Measurements from ENCODE around the gene ANKFY1. TPM values are rescaled to one million over a fixed set of nuclear protein-coding genes. Genes with fewer than 3 reads are reported as not detected.

The ANKFY1 gene
- total RNA-seq, 1 donor, result 44.9 TPM

DNA sequence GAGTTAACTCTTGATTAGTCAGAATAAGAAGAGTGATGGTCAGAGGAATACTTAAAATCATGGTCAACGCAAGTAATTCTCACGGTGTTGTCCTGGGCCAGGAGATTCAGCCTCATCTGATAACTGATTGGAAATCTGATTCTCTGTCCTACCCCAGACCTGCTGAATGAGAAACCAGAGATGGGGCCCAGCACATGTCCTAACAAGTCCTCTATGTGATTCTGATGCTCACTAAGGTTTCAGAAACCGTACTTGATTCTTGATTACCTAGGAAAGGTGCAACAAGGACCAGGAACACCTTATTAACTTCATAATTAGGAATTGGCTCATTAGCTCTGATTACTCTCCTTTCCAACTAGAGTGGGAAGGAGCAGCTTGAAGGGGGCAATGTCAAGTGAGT, 44.5 kb downstream of the ANKFY1 start:
- Histone ChIP-seq H4K20me1 (ENCODE audit: insufficient read depth, low read length) (no peaks in the 10 kb centered on the region), H2AFZ (ENCODE audit: low read length) (no peak overlapping the region), H3K4me3 (ENCODE audit: insufficient read depth, low read length) (no peak overlapping the region), H3K9me3 (ENCODE audit: low read depth, low read length) (no peaks in the 10 kb centered on the region), H3K27me3 (ENCODE audit: insufficient read depth, low read length) (no peaks in the 10 kb centered on the region), H3K4me2 (ENCODE audit: insufficient read depth, low read length) (no peak overlapping the region), H3K4me1 (ENCODE audit: insufficient read depth, low read length) (peaks cover 13% of the 10 kb centered on the region), H3K79me2 (ENCODE audit: insufficient read depth, low read length) (no peaks in the 10 kb centered on the region), H3K27ac (ENCODE audit: low read depth, low read length) (no peak overlapping the region), H3K36me3 (ENCODE audit: insufficient read depth, low read length) (peaks cover 10% of the 10 kb centered on the region)
- TF ChIP-seq CTCF (IDR thresholded peaks at IDR 0.05; ENCODE audit: extremely low read depth, low read depth, low read length), result no peak
- no peak for DNase-seq (ENCODE audit: insufficient read length, low spot score, missing footprints)

- Histone ChIP-seq H3K4me1 (ENCODE audit: insufficient read depth, low read length) (peaks cover 10% of the 10 kb centered on the region), H3K27ac (ENCODE audit: low read depth, low read length) (no peak overlapping the region), H3K9me3 (ENCODE audit: low read depth, low read length) (no peaks in the 10 kb centered on the region), H3K36me3 (ENCODE audit: insufficient read depth, low read length) (peaks cover 8% of the 10 kb centered on the region), H4K20me1 (ENCODE audit: insufficient read depth, low read length) (no peaks in the 10 kb centered on the region), H3K4me2 (ENCODE audit: insufficient read depth, low read length) (no peak overlapping the region), H3K27me3 (ENCODE audit: insufficient read depth, low read length) (no peaks in the 10 kb centered on the region), H3K79me2 (ENCODE audit: insufficient read depth, low read length) (peaks cover 12% of the 10 kb centered on the region), H2AFZ (ENCODE audit: low read length) (no peak overlapping the region), H3K4me3 (ENCODE audit: insufficient read depth, low read length) (no peak overlapping the region)
- no peak for TF ChIP-seq CTCF (IDR thresholded peaks at IDR 0.05; ENCODE audit: extremely low read depth, low read depth, low read length)
- no peak for DNase-seq (ENCODE audit: insufficient read length, low spot score, missing footprints)
These were observed 47.8 kb downstream of the ANKFY1 start for GRCh38 chr17:4215882-4216570.

DNA sequence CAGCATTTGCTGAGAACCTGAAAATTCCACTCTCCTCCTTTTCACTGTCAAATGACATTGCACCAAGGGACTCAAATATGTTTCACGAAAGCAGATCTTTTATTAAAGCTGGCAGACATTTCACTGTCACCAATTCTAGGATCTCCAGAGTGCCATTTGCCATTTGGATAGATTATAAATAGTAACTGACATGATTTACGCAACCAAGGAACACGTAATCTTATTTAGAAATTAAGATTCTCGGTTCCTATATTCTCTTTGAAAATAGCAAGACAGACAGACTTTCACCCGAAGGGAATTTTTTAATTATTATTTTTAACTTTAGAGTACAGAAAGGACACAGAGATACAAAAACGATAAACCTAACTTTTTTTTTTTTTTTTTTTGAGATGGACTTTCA, 49.6 kb downstream of the ANKFY1 start:
- no peaks in the 10 kb centered on the region for H3K9me3 ChIP-seq (ENCODE audit: low read depth, low read length)
- H3K36me3 ChIP-seq (ENCODE audit: insufficient read depth, low read length), result peaks cover 13% of the 10 kb centered on the region
- peaks cover 17% of the 10 kb centered on the region for H3K79me2 ChIP-seq (ENCODE audit: insufficient read depth, low read length)
- H3K4me3 ChIP-seq (ENCODE audit: insufficient read depth, low read length), result no peak overlapping the region
- H3K27me3 ChIP-seq (ENCODE audit: insufficient read depth, low read length), result no peaks in the 10 kb centered on the region
- no peak overlapping the region for H3K4me2 ChIP-seq (ENCODE audit: insufficient read depth, low read length)
- no peaks in the 10 kb centered on the region for H3K4me1 ChIP-seq (ENCODE audit: insufficient read depth, low read length)
- no peaks in the 10 kb centered on the region for H4K20me1 ChIP-seq (ENCODE audit: insufficient read depth, low read length)
- no peak for TF ChIP-seq CTCF (IDR thresholded peaks at IDR 0.05; ENCODE audit: extremely low read depth, low read depth, low read length)
- H2AFZ ChIP-seq (ENCODE audit: low read length), result no peak overlapping the region
- no peak overlapping the region for H3K27ac ChIP-seq (ENCODE audit: low read depth, low read length)
- no peak for DNase-seq (ENCODE audit: insufficient read length, low spot score, missing footprints)

- no peak for TF ChIP-seq CTCF (IDR thresholded peaks at IDR 0.05; ENCODE audit: extremely low read depth, low read depth, low read length)
- peaks cover 24% of the 10 kb centered on the region for H3K4me1 ChIP-seq (ENCODE audit: insufficient read depth, low read length)
- no peaks in the 10 kb centered on the region for H3K9me3 ChIP-seq (ENCODE audit: low read depth, low read length)
- no peak overlapping the region for H3K4me3 ChIP-seq (ENCODE audit: insufficient read depth, low read length)
- no peak for DNase-seq (ENCODE audit: insufficient read length, low spot score, missing footprints)
- H3K27me3 ChIP-seq (ENCODE audit: insufficient read depth, low read length), result no peaks in the 10 kb centered on the region
- H2AFZ ChIP-seq (ENCODE audit: low read length), result no peak overlapping the region
- no peak overlapping the region for H3K4me2 ChIP-seq (ENCODE audit: insufficient read depth, low read length)
- peaks cover 19% of the 10 kb centered on the region for H3K79me2 ChIP-seq (ENCODE audit: insufficient read depth, low read length)
- no peaks in the 10 kb centered on the region for H4K20me1 ChIP-seq (ENCODE audit: insufficient read depth, low read length)
- no peak overlapping the region for H3K27ac ChIP-seq (ENCODE audit: low read depth, low read length)
- H3K36me3 ChIP-seq (ENCODE audit: insufficient read depth, low read length), result peaks cover 22% of the 10 kb centered on the region
These were observed 54.2 kb downstream of the ANKFY1 start for GRCh38 chr17:4209611-4210010.

All from osteoblast (primary cell).